ENCODE measurements around the gene NTM. TPM values are rescaled to one million over a fixed set of nuclear protein-coding genes. Genes with fewer than 3 reads are reported as not detected.

Gene NTM
- total and polyA plus RNA-seq, 10 donors: 0.13 to 1.6 (median 0.67) TPM

GRCh38 chr11:131483453-131483852 lies 113.0 kb downstream of the NTM start:
- Histone ChIP-seq H3K4me1 (no peaks in the 10 kb centered on the region), H3K9me3 (no peaks in the 10 kb centered on the region), H3K36me3 (no peaks in the 10 kb centered on the region), H3K27ac (no peak overlapping the region), H3K27me3 (replicated peaks in 1 of 7) (peaks cover 0 to 4% (median 0%) of the 10 kb centered on the region in 7 donors), H3K4me3 (no peak overlapping the region)
- no peak for DNase-seq
- WGBS, 5 donors: 82 to 90% (median 86%) methylated on average over 7 of the region's 7 CpGs
- intact Hi-C loops (cut with DNase I; ENCODE audit: low total_unique reads): no loop called here
- TF ChIP-seq POLR2AphosphoS5 (IDR thresholded peaks at IDR 0.05) (no peak), POLR2A (IDR thresholded peaks at IDR 0.05) (no peak), CTCF (IDR thresholded peaks at IDR 0.05 in 8 of 11, conservative IDR thresholded peaks at IDR 0.05 in 3 of 11) (no peak)

- 69 to 82% (median 79%) methylated on average over 4 of the region's 4 CpGs for WGBS, 5 donors
- intact Hi-C loops (cut with DNase I; ENCODE audit: low total_unique reads): no loop called here
- TF ChIP-seq POLR2A (IDR thresholded peaks at IDR 0.05): no peak
- no peak for TF ChIP-seq POLR2AphosphoS5 (IDR thresholded peaks at IDR 0.05)
- TF ChIP-seq CTCF (IDR thresholded peaks at IDR 0.05 in 8 of 11, conservative IDR thresholded peaks at IDR 0.05 in 3 of 11): no peak
Measured at GRCh38 chr11:131483877-131484276, 113.5 kb downstream of the NTM start.

GRCh38 chr11:131486100-131486499 lies 115.7 kb downstream of the NTM start:
- 35 to 78% (median 65%) methylated on average over 3 of the region's 3 CpGs for WGBS, 5 donors
- no peak for DNase-seq
- Histone ChIP-seq H3K4me1 (no peaks in the 10 kb centered on the region), H3K27me3 (replicated peaks in 1 of 7) (peaks cover 0 to 4% (median 0%) of the 10 kb centered on the region in 7 donors), H3K4me3 (no peak overlapping the region), H3K27ac (no peak overlapping the region), H3K9me3 (no peaks in the 10 kb centered on the region), H3K36me3 (no peaks in the 10 kb centered on the region)
- intact Hi-C loops (cut with DNase I; ENCODE audit: low total_unique reads): no loop called here
- TF ChIP-seq POLR2A (IDR thresholded peaks at IDR 0.05) (no peak), CTCF (IDR thresholded peaks at IDR 0.05 in 8 of 11, conservative IDR thresholded peaks at IDR 0.05 in 3 of 11) (no peak), POLR2AphosphoS5 (IDR thresholded peaks at IDR 0.05) (no peak)

More at GRCh38 chr11:131483877-131484276, 113.5 kb downstream of the NTM start:
- H3K9me3 ChIP-seq: no peaks in the 10 kb centered on the region
- H3K4me1 ChIP-seq: no peaks in the 10 kb centered on the region
- no peak overlapping the region for H3K4me3 ChIP-seq
- peaks cover 0 to 4% (median 0%) of the 10 kb centered on the region in 7 donors for H3K27me3 ChIP-seq (replicated peaks in 1 of 7)
- no peaks in the 10 kb centered on the region for H3K36me3 ChIP-seq
- H3K27ac ChIP-seq: no peak overlapping the region
- DNase-seq: no peak

- Histone ChIP-seq H3K27me3 (replicated peaks in 1 of 7) (peaks cover 0 to 4% (median 0%) of the 10 kb centered on the region in 7 donors), H3K27ac (no peak overlapping the region), H3K4me3 (no peak overlapping the region), H3K9me3 (no peaks in the 10 kb centered on the region), H3K4me1 (no peaks in the 10 kb centered on the region), H3K36me3 (no peaks in the 10 kb centered on the region)
- no peak for TF ChIP-seq CTCF (IDR thresholded peaks at IDR 0.05 in 8 of 11, conservative IDR thresholded peaks at IDR 0.05 in 3 of 11)
- TF ChIP-seq POLR2A (IDR thresholded peaks at IDR 0.05): no peak
- WGBS, 5 donors: 54 to 80% (median 67%) methylated on average over 2 of the region's 2 CpGs
- no peak for DNase-seq
- intact Hi-C loops (cut with DNase I; ENCODE audit: low total_unique reads): no loop called here
Measured at GRCh38 chr11:131486937-131487635, 116.7 kb downstream of the NTM start.

All from spleen (tissue), 11 donors.